Amniotic stem cell (primary cell): ENCODE data around the gene ACAT2.
A peak's percentile ranks its signal among the peaks of the same experiment; 100 is the strongest.
"Not testable (repeated sequence)": the region's sequence is repeated elsewhere in the genome, so short reads cannot be mapped to it uniquely, and the experiment has no call there.

Experiments
- DNase-seq: peaks from one replicate; lab custom pipeline; 2025; lab: John Stamatoyannopoulos, UW

Gene ACAT2

GRCh38 chr6:159761873-159762680, at the start of gene ACAT2:
ACAT2 (plus strand) TSS chr6:159762045; CDS start chr6:159762088, 43 bp downstream.
- peak; percentile 90 for DNase-seq

DNA sequence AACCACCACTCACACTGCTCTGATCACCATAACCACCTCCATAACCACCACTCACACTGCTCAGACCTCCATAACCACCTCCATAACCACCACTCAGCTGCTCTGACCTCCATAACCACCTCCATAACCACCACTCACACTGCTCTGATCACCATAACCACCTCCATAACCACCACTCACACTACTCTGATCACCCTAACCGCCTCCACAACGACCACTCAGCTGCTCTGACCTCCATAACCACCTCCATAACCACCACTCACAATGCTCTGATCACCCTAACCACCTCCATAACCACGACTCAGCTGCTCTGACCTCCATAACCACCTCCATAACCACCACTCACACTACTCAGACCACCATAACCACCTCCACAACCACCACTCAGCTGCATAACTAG, 49.5 kb upstream of the ACAT2 start:
- not testable (repeated sequence) for DNase-seq

DNA sequence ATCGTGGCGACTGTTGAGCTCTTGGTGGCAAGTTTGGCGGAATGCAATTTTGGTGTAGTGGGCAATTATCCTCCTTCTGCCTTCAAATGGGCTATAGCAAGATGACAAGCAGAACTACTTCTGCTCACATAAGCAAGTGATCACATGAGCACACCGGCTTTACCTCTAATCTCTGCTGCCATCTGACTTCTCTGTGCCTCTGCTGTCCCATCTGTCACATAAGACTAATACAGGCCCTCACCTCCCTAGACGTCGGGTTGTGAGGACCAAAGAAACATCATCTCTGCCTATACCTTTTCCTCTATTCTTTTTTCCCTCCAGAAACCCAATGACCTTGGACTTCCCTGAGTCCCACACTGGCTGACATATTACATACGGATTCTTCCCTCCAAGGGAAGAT, 47.9 kb upstream of the ACAT2 start:
- no peak for DNase-seq

GRCh38 chr6:159714404-159714803, 47.4 kb upstream of the ACAT2 start:
- no peak for DNase-seq

DNA sequence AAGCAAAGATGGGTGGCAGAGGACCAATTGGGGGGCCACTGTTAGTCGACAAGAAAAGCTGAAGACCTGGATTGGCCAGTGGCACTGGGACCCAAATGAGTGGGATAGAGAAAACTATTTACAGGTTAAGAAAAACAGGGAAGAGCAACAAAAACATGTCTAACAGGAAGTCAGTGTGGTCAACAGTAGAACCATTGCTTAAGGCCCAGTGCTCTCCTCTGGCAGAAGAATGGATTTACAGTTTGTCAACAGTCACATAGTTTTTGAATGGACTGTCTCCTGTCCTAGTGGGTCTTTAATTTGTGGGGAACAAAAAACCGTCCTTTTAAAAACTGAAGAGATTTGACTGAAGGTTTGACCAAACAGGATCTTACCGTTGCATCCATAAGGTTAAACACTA, 46.7 kb upstream of the ACAT2 start:
- DNase-seq: no peak

DNA sequence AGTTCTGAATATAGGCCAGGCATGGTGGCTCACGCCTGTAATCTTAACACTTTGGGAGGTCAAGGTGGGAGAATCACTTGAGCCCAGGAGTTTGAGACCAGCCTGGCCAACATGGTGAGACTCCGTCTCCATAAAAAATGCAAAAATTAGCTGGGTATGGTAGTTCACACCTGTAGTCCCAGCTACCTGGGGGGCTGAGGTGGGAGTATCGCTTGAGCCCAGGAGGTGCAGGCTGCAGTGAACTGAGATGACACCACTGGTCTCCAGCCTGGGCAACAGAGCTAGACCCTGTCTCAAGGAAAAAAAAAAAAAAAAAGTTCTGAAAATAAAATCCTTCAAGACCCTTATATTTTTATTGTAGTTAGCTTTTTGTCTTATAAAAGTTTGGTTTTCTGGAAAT, 46.2 kb upstream of the ACAT2 start:
- DNase-seq: no peak

DNA sequence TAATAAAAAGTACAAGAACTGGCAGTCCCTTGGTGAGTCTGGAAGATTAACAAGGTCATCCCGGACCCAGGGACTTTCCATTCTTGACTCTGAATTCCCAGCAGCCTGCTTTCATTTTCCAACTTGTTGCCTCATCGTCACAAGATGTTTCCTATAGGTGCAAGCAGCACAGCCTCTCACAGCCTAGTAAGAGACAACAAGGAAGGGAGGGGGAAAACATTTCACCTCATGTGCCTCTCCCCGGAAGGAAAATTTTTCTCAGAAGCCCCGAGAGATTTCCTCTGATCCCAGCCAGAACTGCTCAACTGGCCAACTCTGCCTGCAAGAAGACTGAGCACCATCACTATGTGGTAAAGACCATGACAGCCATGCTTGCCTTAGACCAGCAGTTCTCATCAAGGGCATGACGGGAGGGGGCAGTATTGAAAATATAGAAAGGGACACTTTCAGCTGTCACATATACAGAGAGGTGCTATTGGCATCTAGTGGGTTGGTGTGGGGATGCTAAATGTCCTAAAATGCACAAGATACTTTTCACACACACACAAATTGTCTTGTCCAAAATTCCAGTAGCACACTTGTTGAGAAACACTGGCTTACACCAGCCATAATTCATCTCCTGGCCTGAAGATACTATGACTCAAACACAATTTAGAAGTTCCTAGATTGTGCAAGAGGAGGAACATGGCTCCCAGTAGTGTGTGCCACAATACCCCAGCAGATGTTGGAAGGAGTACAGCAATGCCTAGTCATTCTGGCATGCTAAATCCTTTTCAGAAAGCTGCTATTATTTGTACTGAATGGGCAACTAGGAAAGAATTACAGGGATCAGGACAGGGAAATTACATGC, 45.4 kb upstream of the ACAT2 start:
- DNase-seq: peak; percentile 61

- DNase-seq: no peak
Measured at GRCh38 chr6:159718634-159719033, 43.2 kb upstream of the ACAT2 start.

DNA sequence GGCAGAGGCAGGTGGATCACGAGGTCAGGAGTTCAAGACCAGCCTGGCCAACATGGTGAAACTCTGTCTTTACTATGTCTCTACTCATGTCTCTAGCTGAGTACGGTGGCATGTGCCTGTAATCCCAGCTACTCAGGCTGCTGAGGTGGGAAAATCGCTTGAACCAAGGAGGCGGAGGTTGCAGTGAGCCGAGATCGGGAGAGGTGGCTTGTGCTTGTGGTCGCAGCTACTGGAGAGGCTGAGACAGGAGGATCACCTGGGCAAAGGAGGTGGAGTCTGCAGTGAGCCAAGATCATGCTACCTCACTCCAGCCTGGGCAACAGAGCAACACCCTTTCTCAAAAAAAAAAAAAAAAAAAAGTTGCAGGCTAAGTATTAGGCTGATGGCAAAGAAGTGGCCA, 42.6 kb upstream of the ACAT2 start:
- no peak for DNase-seq

DNA sequence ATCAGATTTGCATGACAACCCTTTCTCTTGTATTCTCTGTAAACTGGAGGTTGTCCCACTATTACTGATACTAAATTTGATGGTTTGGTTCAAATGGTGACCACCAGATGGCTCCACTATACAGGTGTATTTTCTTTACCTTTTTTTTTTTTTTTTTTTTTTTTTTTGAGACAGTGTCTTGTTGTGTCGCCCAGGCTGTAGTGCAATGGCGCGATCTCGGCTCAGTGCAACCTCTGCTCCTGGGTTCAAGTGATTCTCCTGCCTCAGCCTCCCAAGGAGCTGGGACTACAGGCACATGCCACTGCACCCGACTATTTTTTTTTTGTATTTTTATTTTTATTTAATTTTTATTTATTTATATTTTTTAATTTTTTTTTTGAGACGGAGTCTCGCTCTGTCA, 41.1 kb upstream of the ACAT2 start:
- DNase-seq: no peak

GRCh38 chr6:159721981-159722380, 39.9 kb upstream of the ACAT2 start:
- not testable (repeated sequence) for DNase-seq

DNA sequence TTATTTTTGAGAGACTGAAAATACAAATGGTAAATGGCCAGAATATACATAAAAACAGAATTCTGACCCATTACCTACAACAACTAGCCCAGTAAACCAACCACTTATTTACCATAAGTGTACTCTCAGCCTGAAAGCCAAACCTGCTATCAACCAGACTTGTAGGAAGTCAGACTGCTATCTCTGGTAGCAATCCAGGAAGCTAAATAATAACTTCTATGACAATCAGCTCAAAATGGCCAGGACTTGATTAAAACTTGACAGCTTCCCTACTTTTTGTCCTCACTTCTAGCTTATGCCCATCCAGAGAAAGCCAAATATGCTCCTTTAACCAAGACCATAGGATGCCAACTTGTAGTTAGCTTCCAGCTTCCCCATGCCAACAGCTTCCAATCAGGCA, 39.2 kb upstream of the ACAT2 start:
- DNase-seq: no peak

DNA sequence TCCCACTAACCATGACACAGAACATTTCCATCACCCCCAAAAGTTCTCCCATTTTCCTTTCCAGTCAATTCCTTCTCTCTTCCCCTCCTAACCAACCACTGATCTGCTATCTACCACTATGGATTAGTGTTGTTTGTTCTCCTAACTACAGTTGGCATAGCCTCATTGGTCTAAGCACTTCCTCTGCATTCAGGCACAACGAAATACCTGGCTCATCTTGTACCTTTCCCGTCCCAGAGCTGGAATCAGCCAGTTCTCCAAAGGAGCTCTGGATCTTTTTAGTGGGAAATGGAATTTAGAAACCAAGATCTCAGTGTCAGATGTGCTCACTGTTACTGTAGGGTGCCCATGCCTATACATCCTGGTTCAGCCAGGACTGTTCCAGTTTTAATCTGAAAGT, 38.6 kb upstream of the ACAT2 start:
- DNase-seq: no peak

GRCh38 chr6:159724778-159725177, 37.1 kb upstream of the ACAT2 start:
- no peak for DNase-seq

GRCh38 chr6:159725208-159725607, 36.6 kb upstream of the ACAT2 start:
- not testable (repeated sequence) for DNase-seq

- no peak for DNase-seq
Measured at GRCh38 chr6:159726255-159726917, 35.5 kb upstream of the ACAT2 start.

- DNase-seq: peak; percentile 85
Measured at GRCh38 chr6:159726918-159727716, 34.7 kb upstream of the ACAT2 start, which contains the start of gene WTAP. WTAP (plus strand) TSS chr6:159727506; CDS start chr6:159736266, 8,760 bp downstream.

DNA sequence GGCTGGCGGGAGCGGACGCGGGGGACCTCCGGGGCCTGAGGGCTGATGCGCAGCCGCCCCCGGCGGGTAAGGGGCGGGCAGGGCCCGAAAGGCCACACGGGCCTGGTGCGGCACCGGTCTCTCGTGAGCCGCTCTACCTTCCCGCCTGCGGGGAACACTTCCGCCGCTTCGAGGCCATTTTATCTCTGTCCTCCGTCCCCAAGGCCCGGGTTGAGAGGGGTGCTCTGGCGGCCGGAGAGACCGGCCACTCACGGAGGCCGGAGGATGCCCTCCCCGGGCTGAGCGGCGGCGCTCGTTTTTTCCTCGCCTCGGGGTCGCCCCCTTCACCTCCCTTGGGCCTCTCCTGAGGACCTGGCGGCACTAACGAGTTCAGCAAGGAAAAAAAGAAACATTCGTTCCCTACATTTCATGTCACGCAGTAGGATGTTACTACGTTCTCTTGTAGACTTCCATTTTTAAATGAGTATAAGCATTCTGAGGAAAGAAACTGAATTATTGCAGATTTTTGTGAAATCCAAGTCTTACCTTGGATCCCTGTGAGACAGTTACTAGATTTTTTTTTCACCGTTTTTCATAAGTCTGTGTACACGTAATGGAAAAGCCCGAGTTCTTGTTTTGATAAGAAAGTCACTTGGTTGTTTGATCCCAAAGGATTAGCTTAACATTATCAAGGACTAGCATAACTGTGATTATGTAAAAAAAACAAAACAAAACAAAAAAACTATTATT, 34.0 kb upstream of the ACAT2 start:
- DNase-seq: peak; percentile 33

DNA sequence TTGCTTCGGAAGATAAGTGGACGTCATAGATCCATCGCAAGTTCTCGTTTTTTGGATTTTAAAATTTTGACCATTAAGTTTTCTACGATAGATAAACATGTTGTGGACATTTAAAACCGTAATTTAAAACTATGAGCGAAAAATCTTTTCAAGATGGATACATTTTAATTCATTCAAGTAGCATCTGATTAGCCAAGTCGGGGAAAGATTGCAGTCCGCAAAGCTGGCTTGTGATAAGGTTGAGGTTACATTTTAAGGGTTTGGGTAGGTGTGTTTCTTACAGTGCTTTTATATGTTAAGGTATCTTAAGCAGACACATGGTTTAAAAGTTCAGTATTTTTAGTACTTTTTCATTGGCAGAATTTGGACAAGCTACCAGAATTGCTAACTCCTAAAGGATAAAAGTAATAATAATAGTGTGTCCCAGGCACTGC, 33.3 kb upstream of the ACAT2 start:
- no peak for DNase-seq

GRCh38 chr6:159729598-159730331, 32.1 kb upstream of the ACAT2 start:
- DNase-seq: no peak
